Omental fat pad (tissue), 4 donors: Measurements from ENCODE around the gene ASCC3. TPM values are rescaled to one million over a fixed set of nuclear protein-coding genes. Genes with fewer than 3 reads are reported as not detected.

Experiments used
- ATAC-seq: fragments of 150-250 bp; one replicate; pipeline ENCODE4 v1.9.1; 2016; ENCODE audit warnings: mild to moderate bottlenecking, moderate library complexity; ENCODE audit not compliant: low FRiP score
- DNase-seq: peaks from one replicate; pipeline ENCODE4 v3.0.0-alpha.2; 2019; ENCODE audit warnings: low spot score
- total RNA-seq, 4 donors: library from RNA; depleted of rRNA; stranded (reverse); fragments of >200 nt; gene quantifications; one replicate each; pipeline ENCODE4 v1.1.0, GENCODE V29; 2016
- TF ChIP-seq, protein P1 (sequence below), 3 donors: fragments of 450-650 bp; IDR thresholded peaks; one replicate each; pipeline ENCODE4 v1.5.1; 2016 to 2017; ENCODE audit warnings: antibody characterized with exemption in 3 of 3, mild to moderate bottlenecking in 3 of 3, moderate library complexity in 2 of 3

ASCC3 gene
- total RNA-seq, 4 donors from 2014 or later, result 20.1 to 44.8 (median 25.9) TPM

DNA sequence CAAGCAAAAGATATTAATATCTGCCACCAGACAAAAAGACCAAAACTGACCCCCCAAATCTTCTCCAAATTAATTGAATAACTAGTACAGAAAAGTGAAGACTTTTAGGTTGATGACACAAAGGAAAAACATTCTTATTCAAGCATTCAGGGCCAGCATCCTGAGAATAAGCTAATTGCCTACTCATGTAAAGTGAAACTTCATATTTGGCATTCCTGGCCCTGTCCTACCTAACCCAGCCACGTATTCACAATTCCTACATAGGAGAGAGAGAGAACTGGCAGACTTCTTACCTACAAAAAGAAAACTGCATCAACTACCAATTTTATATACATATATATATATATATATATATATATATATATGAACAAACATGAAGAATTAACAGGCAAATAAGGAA, 4.9 kb upstream of the ASCC3 start:
- TF ChIP-seq, protein P1, sequence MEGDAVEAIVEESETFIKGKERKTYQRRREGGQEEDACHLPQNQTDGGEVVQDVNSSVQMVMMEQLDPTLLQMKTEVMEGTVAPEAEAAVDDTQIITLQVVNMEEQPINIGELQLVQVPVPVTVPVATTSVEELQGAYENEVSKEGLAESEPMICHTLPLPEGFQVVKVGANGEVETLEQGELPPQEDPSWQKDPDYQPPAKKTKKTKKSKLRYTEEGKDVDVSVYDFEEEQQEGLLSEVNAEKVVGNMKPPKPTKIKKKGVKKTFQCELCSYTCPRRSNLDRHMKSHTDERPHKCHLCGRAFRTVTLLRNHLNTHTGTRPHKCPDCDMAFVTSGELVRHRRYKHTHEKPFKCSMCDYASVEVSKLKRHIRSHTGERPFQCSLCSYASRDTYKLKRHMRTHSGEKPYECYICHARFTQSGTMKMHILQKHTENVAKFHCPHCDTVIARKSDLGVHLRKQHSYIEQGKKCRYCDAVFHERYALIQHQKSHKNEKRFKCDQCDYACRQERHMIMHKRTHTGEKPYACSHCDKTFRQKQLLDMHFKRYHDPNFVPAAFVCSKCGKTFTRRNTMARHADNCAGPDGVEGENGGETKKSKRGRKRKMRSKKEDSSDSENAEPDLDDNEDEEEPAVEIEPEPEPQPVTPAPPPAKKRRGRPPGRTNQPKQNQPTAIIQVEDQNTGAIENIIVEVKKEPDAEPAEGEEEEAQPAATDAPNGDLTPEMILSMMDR (IDR thresholded peaks at IDR 0.05), result no peak
- ATAC-seq (no peak), DNase-seq (no peak)

DNA sequence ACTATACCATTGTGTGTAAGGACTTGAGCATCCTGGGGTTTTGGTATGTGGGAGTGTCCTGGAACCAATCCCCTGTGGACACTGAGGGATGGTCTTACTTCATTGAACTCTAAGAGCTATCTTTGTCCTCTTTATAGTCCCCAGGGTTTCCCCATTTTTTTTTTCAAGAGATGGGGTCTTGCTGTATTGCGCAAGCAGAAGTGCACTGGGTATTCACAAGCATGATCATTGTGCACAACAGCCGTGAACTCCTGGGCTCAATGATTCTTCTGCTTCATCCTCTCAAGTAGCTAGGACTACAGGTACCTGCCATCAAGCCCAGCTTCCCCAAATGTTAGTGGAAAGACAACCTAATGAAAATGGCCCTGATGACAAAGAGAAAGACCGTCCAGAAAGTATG, 2.2 kb upstream of the ASCC3 start:
- DNase-seq (no peak), ATAC-seq (no peak)
- TF ChIP-seq, protein P1 (IDR thresholded peaks at IDR 0.05), result no peak

DNA sequence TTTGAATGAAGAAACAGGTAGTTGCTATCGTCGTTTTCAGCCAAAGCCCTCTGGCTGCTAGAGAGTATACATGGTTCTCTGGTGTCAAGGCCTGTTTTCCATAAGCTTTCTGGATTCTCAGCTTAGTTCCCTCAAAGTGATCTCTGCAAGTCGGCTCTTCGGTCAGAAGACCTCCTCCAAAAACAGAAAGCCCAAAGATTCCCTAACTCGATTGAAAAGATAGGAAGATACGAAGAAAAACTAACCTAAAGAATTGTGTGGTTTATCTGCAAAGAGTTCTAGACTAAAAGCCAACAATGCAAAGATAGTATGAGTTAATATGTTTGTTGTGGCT, 545 bp upstream of the ASCC3 start:
- peak; percentile 31 for ATAC-seq
- TF ChIP-seq, protein P1 (IDR thresholded peaks at IDR 0.05), result no peak
- DNase-seq, result no peak

DNA sequence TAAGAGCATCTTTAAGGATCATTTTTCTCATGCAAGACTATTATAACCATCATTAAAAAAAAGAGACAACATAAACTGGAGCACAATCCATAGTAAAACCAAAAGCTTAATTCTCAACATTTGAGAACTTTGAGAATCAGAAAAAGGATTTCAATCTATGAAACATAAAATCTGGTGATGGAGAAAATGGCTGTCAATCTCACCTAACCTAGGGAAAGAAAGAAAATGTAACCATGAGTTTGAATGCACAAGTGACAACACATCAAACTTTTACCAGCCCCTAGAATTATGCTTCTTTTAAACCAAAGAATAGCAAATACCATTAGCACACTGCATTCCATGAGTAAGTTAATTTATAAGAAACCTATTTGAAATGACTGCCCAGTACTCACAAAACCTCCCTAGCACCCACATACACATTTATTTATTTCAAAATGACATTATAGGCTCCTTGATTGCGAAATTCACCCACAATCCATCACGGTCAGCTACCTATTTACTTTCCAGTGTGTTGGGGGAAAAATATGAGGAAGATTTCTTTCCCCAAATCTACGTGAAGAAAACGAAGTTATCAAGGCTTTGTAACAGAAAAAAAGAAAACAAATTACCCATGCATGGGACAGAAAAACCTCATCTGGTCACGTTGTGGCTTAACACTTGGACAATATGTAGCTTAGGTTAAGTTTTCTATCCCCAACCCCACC, 828 bp downstream of the ASCC3 start:
- TF ChIP-seq, protein P1 (IDR thresholded peaks at IDR 0.05), result no peak
- DNase-seq, result no peak
- no peak for ATAC-seq

DNA sequence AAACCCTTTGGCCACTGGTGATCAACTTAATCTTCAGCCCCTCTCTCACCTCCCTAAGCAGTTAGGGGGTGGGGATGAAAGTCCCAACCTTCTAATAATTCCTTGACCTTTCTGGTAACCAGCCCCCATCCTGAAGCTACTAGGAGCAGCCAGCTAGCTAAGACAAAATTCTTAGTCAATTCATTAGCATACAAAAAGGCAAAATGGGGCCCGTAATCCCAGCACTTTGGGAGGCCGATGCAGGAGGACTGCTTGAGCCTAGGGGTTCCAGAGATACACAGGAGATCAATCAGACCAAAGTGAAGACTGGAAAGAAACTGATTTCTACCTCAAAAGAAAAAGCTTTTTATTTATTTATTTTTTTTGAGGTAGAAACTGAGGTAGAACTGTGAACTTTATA, 1.8 kb downstream of the ASCC3 start:
- DNase-seq (no peak), ATAC-seq (no peak)

DNA sequence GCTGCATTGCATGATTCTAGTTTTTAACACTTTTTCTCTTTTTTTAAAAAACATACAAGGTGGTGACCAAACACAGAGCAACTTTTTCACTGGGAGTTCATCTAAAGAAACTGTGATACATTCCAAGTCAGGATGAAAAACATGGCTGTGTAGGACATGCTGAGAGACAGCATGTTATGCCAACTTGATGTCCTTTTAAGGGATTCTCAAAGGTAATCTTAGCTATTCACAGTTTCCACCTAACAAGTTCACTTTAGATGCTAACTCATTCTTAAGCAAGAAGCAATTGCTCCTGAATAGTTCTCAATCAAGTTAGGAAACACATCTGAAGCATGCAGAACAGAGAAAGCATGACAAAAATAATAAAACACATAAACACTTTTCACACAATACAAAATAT, 3.3 kb downstream of the ASCC3 start:
- no peak for ATAC-seq
- DNase-seq, result no peak
- TF ChIP-seq, protein P1 (IDR thresholded peaks at IDR 0.05), result no peak

More for the DNA sequence above, 1.8 kb downstream of the ASCC3 start:
- TF ChIP-seq, protein P1 (IDR thresholded peaks at IDR 0.05), result no peak

DNA sequence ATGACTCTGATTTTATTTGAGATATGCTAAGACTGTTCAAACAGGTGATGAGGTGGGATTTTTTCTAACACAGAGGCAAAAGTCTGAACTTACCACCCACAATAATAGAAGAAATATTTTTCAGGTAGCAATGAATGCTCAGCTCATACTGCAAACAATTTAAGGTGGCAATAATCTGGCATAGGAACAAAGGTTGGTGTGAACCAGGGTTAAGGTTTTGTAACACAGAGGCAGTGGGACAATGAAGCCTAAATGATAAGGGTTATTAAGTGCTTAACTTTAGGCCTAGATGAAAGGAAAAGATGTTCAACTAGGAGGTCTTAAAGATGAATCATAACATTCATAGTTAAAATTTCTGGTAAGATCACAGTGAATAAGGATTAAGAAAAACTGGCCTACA, 4.9 kb downstream of the ASCC3 start:
- ATAC-seq (no peak), DNase-seq (no peak)
- TF ChIP-seq, protein P1 (IDR thresholded peaks at IDR 0.05), result no peak
